Mesenchymal stem cell (in vitro differentiated cells and primary cell): ENCODE measurements around the gene NIPAL3. TPM values are rescaled to one million over a fixed set of nuclear protein-coding genes. Genes with fewer than 3 reads are reported as not detected.

Experiments used
- DNase-seq: peaks from one replicate; pipeline ENCODE4 v3.0.0-alpha.2; 2013
- H2AFZ ChIP-seq: one replicate; pipeline ENCODE4 v1.6.1; 2013; ENCODE audit warnings: low read depth, mild to moderate bottlenecking, control low read depth, inconsistent platforms, low read length, moderate library complexity
- H2AK5ac ChIP-seq: 2 replicates; pipeline ENCODE4 v1.6.1; 2013; ENCODE audit warnings: low read length, moderate library complexity, mild to moderate bottlenecking, inconsistent platforms; ENCODE audit not compliant: severe bottlenecking
- H2BK120ac ChIP-seq: one replicate; pipeline ENCODE4 v1.6.1; 2013; ENCODE audit warnings: low read depth, mild to moderate bottlenecking, inconsistent platforms, low read length, moderate library complexity
- H2BK12ac ChIP-seq, 2 experiments: one replicate each; pipeline ENCODE4 v1.6.1; 2013; ENCODE audit warnings: inconsistent platforms in 2 of 2, low read length in 2 of 2, mild to moderate bottlenecking in 2 of 2, moderate library complexity in 2 of 2, control low read depth in 1 of 2
- H2BK15ac ChIP-seq: one replicate; pipeline ENCODE4 v1.6.1; 2013; ENCODE audit warnings: mild to moderate bottlenecking, low read depth, inconsistent platforms; ENCODE audit not compliant: poor library complexity, severe bottlenecking
- H2BK5ac ChIP-seq: 2 replicates; pipeline ENCODE4 v1.6.1; 2013; ENCODE audit warnings: low read depth, mild to moderate bottlenecking, low read length, control low read depth, inconsistent platforms; ENCODE audit not compliant: poor library complexity, severe bottlenecking
- H3K14ac ChIP-seq, 2 experiments: one replicate each; pipeline ENCODE4 v1.6.1; 2013; ENCODE audit warnings: inconsistent platforms in 2 of 2, low read length in 2 of 2, control low read depth in 1 of 2, mild to moderate bottlenecking in 1 of 2, moderate library complexity in 1 of 2
- H3K18ac ChIP-seq, 2 experiments: one replicate each; pipeline ENCODE4 v1.6.1; 2013; ENCODE audit warnings: inconsistent platforms in 2 of 2, low read length in 2 of 2, control low read depth in 1 of 2, low read depth in 1 of 2, mild to moderate bottlenecking in 1 of 2
- H3K23ac ChIP-seq, 2 experiments: one replicate each; pipeline ENCODE4 v1.6.1; 2013; ENCODE audit warnings: inconsistent platforms in 2 of 2, low read length in 2 of 2, mild to moderate bottlenecking in 2 of 2, moderate library complexity in 2 of 2, control low read depth in 1 of 2
- H3K27ac ChIP-seq: 2 replicates; pipeline ENCODE4 v1.5.1; 2013; ENCODE audit warnings: mild to moderate bottlenecking, moderate library complexity, low read length, control low read depth, inconsistent platforms; ENCODE audit not compliant: poor library complexity, severe bottlenecking
- H3K27me3 ChIP-seq, 2 experiments: 2 replicates each; pipeline versions ENCODE4 v1.6.1 to v1.7.0; 2013; ENCODE audit warnings: low read length in 2 of 2, mild to moderate bottlenecking in 2 of 2, moderate library complexity in 2 of 2, control low read depth in 1 of 2, inconsistent platforms in 1 of 2; ENCODE audit not compliant: control insufficient read depth in 1 of 2, insufficient read depth in 1 of 2
- H3K36me3 ChIP-seq, 2 experiments: 2 replicates each; pipeline versions ENCODE4 v1.6.1 to v1.7.0; 2013; ENCODE audit warnings: low read length in 2 of 2, control low read depth in 1 of 2, inconsistent platforms in 1 of 2, low read depth in 1 of 2, mild to moderate bottlenecking in 1 of 2; ENCODE audit not compliant: insufficient read depth in 2 of 2, control insufficient read depth in 1 of 2
- H3K4ac ChIP-seq, 2 experiments: one replicate each; pipeline ENCODE4 v1.6.1; 2013; ENCODE audit warnings: inconsistent platforms in 2 of 2, low read length in 2 of 2, mild to moderate bottlenecking in 2 of 2, moderate library complexity in 2 of 2, control low read depth in 1 of 2, low read depth in 1 of 2
- H3K4me1 ChIP-seq: 2 replicates; pipeline ENCODE4 v1.6.1; 2013; ENCODE audit warnings: low read depth, low read length, control low read depth; ENCODE audit not compliant: control insufficient read depth, insufficient read depth
- H3K4me2 ChIP-seq: 2 replicates; pipeline ENCODE4 v1.6.1; 2013; ENCODE audit warnings: low read length, mild to moderate bottlenecking, inconsistent platforms; ENCODE audit not compliant: poor library complexity, severe bottlenecking
- H3K4me3 ChIP-seq, 2 experiments: 2 replicates each; pipeline versions ENCODE4 v1.5.1 to v1.7.0; 2013; ENCODE audit warnings: low read length in 2 of 2, mild to moderate bottlenecking in 2 of 2, control low read depth in 1 of 2, low read depth in 1 of 2; ENCODE audit not compliant: insufficient read depth in 1 of 2
- H3K79me1 ChIP-seq: replicated peaks from 2 replicates; pipeline ENCODE4 v1.6.1; 2013; ENCODE audit warnings: mild to moderate bottlenecking, control low read depth, low read length, inconsistent platforms; ENCODE audit not compliant: poor library complexity, severe bottlenecking
- H3K9ac ChIP-seq: 2 replicates; pipeline ENCODE4 v1.7.0; 2013; ENCODE audit warnings: mild to moderate bottlenecking, low read length, moderate library complexity
- H3K9me3 ChIP-seq: 2 replicates; pipeline ENCODE4 v1.7.0; 2013; ENCODE audit warnings: mild to moderate bottlenecking, low read length; ENCODE audit not compliant: control insufficient read depth
- H4K8ac ChIP-seq: one replicate; pipeline ENCODE4 v1.6.1; 2013; ENCODE audit warnings: inconsistent platforms, mild to moderate bottlenecking, low read length, moderate library complexity
- H4K91ac ChIP-seq: one replicate; pipeline ENCODE4 v1.6.1; 2013; ENCODE audit warnings: mild to moderate bottlenecking, low read length, inconsistent platforms
- WGBS: methylation state at CpG from one replicate; pipeline ENCODE4 v1.1.7; 2013; ENCODE audit warnings: mixed read lengths; 5-methylcytosine and 5-hydroxymethylcytosine counted together
- polyA plus RNA-seq, 2 experiments: library from polyadenylated mRNA; stranded (reverse); fragments of 200-250 nt; gene quantifications; one replicate each; pipeline ENCODE4 v1.2.3, GENCODE V29; 2013

The NIPAL3 gene
- polyA plus RNA-seq (2013, experiment 1 of 2), result 21.6 TPM
- polyA plus RNA-seq (2013, experiment 2 of 2), result 21.8 TPM

DNA sequence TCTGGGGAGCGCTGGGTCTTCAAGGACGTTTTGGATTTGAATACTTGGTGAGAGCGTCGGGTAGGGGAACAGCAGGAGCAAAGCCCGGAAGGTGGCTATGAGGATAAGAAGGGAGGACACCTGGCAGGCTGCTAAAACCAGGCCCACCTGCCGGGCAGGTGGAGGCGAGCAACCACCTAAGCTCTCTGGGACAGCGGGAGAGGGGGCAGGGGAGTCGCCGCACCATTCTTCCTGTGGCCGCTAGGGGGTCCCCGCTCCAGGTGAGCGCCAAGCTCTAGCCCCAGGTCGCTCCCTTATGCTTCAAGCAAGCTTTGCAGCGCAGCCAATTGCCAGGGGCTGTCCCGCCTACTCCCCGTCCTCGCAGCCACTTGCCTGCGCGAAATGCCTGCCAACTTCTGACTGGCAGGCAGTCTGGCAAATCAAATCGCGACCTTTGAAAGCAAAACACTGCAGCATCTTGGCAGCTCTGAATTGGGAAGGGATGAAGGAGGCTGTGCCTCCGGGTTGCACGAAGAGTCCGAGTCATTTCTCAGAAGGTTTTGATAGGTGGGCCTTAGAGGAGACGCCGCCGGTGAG is at the start of gene NIPAL3:
Gene NIPAL3 (plus strand): TSS at position 469 of the 576 bp plus-strand sequence. CDS start 3,746 bp downstream, outside the sequence.
- peak within 1 kb of the TSS; percentile 89 for H3K9ac ChIP-seq
- no peak within 1 kb of the TSS for H3K23ac ChIP-seq
- H3K27me3 ChIP-seq, result no peaks in the 10 kb centered on the region
- peak within 1 kb of the TSS; percentile 46 to 95 for H3K4me3 ChIP-seq
- H2AFZ ChIP-seq, result peak within 1 kb of the TSS; percentile 60
- H3K14ac ChIP-seq, result no peak within 1 kb of the TSS
- no peak within 1 kb of the TSS for H2BK5ac ChIP-seq
- H3K4me2 ChIP-seq, result peak within 1 kb of the TSS; percentile 76
- peak within 1 kb of the TSS; percentile 78 for H3K27ac ChIP-seq
- H3K18ac ChIP-seq, result peak within 1 kb of the TSS in 1 of 2 experiments; percentile 11
- DNase-seq, result peak; percentile 99
- peak within 1 kb of the TSS; percentile 73 for H4K8ac ChIP-seq
- peaks cover 2 to 7% of the 10 kb centered on the region in 2 experiments for H3K36me3 ChIP-seq
- no peak within 1 kb of the TSS for H4K91ac ChIP-seq
- no peak within 1 kb of the TSS for H2AK5ac ChIP-seq
- peak within 1 kb of the TSS; percentile 37 to 58 for H3K4ac ChIP-seq
- H2BK120ac ChIP-seq, result no peak within 1 kb of the TSS
- peak within 1 kb of the TSS in 1 of 2 experiments; percentile 18 for H2BK12ac ChIP-seq
- peaks cover 22% of the 10 kb centered on the region for H3K4me1 ChIP-seq
- 9% methylated on average over 25 of the region's 28 CpGs for WGBS
- no peaks in the 10 kb centered on the region for H3K9me3 ChIP-seq
- peak within 1 kb of the TSS; percentile 55 for H2BK15ac ChIP-seq
- peaks cover 10% of the 10 kb centered on the region for H3K79me1 ChIP-seq

DNA sequence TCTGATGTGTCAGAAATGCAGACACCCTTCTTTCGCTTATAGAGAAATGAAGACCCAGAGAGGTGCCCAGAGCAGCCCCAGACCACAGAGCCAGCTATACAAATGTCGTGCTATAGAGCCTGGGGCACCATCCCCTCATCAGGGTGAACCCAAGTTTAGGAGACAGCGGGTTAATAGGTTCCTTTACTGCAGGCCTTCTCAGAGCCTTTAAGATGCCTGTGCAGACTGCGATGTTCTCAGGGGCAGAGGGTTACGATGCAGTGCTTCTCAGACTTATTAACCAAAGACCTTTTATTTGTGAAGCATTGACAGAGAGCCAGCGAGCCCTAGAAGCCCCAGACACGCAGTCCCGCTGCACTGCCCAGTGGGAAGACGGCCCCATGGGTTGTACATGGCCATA is 48.9 kb upstream of the NIPAL3 start:
- no peak overlapping the region for H3K4ac ChIP-seq
- no peak overlapping the region for H3K18ac ChIP-seq
- H3K9me3 ChIP-seq, result no peaks in the 10 kb centered on the region
- no peaks in the 10 kb centered on the region for H3K79me1 ChIP-seq
- H3K23ac ChIP-seq, result no peak overlapping the region
- no peak overlapping the region for H3K14ac ChIP-seq
- 96% methylated on average over 9 of the region's 9 CpGs for WGBS
- H3K27me3 ChIP-seq, result no peaks in the 10 kb centered on the region
- H2BK120ac ChIP-seq, result no peak overlapping the region
- H2BK5ac ChIP-seq, result no peak overlapping the region
- H2AK5ac ChIP-seq, result no peak overlapping the region
- DNase-seq, result no peak
- no peak overlapping the region for H4K91ac ChIP-seq
- no peaks in the 10 kb centered on the region for H3K36me3 ChIP-seq
- H2BK15ac ChIP-seq, result no peak overlapping the region
- no peak overlapping the region for H3K9ac ChIP-seq
- no peak overlapping the region for H2BK12ac ChIP-seq
- H3K4me1 ChIP-seq, result peaks cover 14% of the 10 kb centered on the region
- no peak overlapping the region for H2AFZ ChIP-seq
- no peak overlapping the region for H3K27ac ChIP-seq
- no peak overlapping the region for H3K4me3 ChIP-seq
- no peak overlapping the region for H3K4me2 ChIP-seq
- H4K8ac ChIP-seq, result no peak overlapping the region

DNA sequence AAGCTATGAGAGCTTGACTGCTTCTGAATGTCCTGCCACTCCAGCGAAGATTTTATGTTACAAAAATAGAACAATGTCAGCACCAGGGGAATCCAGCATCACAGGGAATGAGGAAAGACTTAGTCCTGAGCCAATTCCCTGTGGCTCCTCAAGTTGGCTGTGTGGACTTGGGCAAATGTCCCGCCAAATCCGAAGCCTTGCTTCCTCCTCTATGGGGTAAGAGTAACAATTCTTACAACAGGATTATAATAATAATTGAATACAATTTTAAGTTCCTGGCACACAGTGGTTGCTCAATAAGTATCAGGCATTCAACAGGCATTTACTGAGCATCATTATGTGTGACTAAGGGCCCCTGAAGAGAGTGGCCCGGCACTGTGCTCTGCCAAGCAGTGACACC is 46.4 kb upstream of the NIPAL3 start:
- no peak overlapping the region for H2BK15ac ChIP-seq
- no peak overlapping the region for H2AK5ac ChIP-seq
- H3K36me3 ChIP-seq, result no peaks in the 10 kb centered on the region
- no peak overlapping the region for H3K14ac ChIP-seq
- no peaks in the 10 kb centered on the region for H3K27me3 ChIP-seq
- H3K4me3 ChIP-seq, result no peak overlapping the region
- no peak overlapping the region for H4K8ac ChIP-seq
- peaks cover 7% of the 10 kb centered on the region for H3K4me1 ChIP-seq
- H2BK5ac ChIP-seq, result no peak overlapping the region
- H3K9ac ChIP-seq, result peak overlapping the region; percentile 56
- no peak overlapping the region for H2BK120ac ChIP-seq
- H3K4me2 ChIP-seq, result no peak overlapping the region
- DNase-seq, result no peak
- H3K18ac ChIP-seq, result no peak overlapping the region
- no peak overlapping the region for H3K27ac ChIP-seq
- H3K9me3 ChIP-seq, result no peaks in the 10 kb centered on the region
- no peak overlapping the region for H3K4ac ChIP-seq
- H3K23ac ChIP-seq, result no peak overlapping the region
- H3K79me1 ChIP-seq, result no peaks in the 10 kb centered on the region
- no peak overlapping the region for H2AFZ ChIP-seq
- 100% methylated on average over 2 of the region's 4 CpGs for WGBS
- no peak overlapping the region for H2BK12ac ChIP-seq
- H4K91ac ChIP-seq, result no peak overlapping the region

DNA sequence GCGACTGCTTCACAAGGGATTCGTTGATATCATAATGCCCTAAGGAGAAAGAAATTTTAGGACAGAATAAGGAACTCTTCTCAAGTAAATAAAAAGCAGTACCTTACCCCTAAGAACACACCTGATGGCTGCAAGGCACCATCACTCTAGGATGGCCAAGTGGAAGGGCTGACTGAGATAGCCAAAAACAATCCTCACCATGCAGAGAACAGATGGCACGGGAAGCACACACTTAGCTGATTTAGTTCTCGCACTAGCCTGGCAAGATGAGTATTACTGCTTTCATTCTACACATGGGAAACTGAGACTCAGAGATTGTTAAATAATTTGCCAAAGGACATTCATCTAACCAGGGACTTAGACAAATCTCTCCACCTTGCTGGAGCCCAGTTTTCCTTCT is 45.8 kb upstream of the NIPAL3 start:
- no peak overlapping the region for H4K91ac ChIP-seq
- no peak overlapping the region for H3K4me3 ChIP-seq
- 100% methylated on average over 4 of the region's 4 CpGs for WGBS

More for the DNA sequence above, 45.8 kb upstream of the NIPAL3 start:
- H3K4ac ChIP-seq, result no peak overlapping the region
- H3K18ac ChIP-seq, result no peak overlapping the region
- H2BK15ac ChIP-seq, result no peak overlapping the region
- no peak overlapping the region for H3K14ac ChIP-seq
- no peak overlapping the region for H2AK5ac ChIP-seq
- no peak overlapping the region for H2BK120ac ChIP-seq
- H3K79me1 ChIP-seq, result no peaks in the 10 kb centered on the region
- H2BK12ac ChIP-seq, result no peak overlapping the region
- no peak overlapping the region for H3K23ac ChIP-seq
- H3K9me3 ChIP-seq, result no peaks in the 10 kb centered on the region
- no peak overlapping the region for H2BK5ac ChIP-seq
- no peak overlapping the region for H3K27ac ChIP-seq
- DNase-seq, result no peak
- H3K4me2 ChIP-seq, result no peak overlapping the region
- H3K36me3 ChIP-seq, result no peaks in the 10 kb centered on the region
- no peaks in the 10 kb centered on the region for H3K27me3 ChIP-seq
- peaks cover 6% of the 10 kb centered on the region for H3K4me1 ChIP-seq
- H2AFZ ChIP-seq, result no peak overlapping the region
- H3K9ac ChIP-seq, result peak overlapping the region; percentile 56
- no peak overlapping the region for H4K8ac ChIP-seq
